ENCODE data around the gene LAGE3. TPM values are rescaled to one million over a fixed set of nuclear protein-coding genes. Genes with fewer than 3 reads are reported as not detected.

Gene LAGE3
- total RNA-seq, 1 experiment from 2014 or later: 175 TPM

GRCh38 chrX:154484255-154485149, 5.4 kb upstream of the LAGE3 start:
- intact Hi-C loops (cut with micrococcal nuclease; ENCODE audit: unreplicated experiment): no loop called here

DNA sequence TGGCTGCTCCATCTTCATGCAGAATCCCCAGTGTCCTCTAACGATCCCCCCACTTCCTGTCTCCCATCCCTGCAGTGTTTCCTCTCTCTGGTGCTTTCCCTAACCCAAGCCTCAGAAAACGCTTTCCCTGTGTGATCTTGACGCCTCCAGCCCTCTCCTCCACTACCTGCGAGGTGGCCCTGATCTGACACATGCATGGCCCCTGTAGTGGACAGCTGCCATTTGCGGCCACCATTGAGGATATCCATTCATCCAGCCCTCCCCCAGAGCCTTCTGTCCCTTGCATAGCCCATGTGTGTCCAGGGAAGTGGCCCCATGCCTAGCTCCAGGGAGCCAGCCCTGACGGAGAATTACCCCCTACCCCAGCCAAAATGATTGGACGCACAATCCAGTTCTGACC, 4.2 kb upstream of the LAGE3 start:
- TF ChIP-seq TCF7L2 (IDR thresholded peaks at IDR 0.05; ENCODE audit: low read depth, low read length): no peak
- TF ChIP-seq, protein P1, sequence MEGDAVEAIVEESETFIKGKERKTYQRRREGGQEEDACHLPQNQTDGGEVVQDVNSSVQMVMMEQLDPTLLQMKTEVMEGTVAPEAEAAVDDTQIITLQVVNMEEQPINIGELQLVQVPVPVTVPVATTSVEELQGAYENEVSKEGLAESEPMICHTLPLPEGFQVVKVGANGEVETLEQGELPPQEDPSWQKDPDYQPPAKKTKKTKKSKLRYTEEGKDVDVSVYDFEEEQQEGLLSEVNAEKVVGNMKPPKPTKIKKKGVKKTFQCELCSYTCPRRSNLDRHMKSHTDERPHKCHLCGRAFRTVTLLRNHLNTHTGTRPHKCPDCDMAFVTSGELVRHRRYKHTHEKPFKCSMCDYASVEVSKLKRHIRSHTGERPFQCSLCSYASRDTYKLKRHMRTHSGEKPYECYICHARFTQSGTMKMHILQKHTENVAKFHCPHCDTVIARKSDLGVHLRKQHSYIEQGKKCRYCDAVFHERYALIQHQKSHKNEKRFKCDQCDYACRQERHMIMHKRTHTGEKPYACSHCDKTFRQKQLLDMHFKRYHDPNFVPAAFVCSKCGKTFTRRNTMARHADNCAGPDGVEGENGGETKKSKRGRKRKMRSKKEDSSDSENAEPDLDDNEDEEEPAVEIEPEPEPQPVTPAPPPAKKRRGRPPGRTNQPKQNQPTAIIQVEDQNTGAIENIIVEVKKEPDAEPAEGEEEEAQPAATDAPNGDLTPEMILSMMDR (IDR thresholded peaks at IDR 0.05): no peak
- no peak for TF ChIP-seq REST (IDR thresholded peaks at IDR 0.05; ENCODE audit: insufficient read depth in 1 of 2, low read depth in 2 of 2, low read length in 1 of 2)
- TF ChIP-seq POLR2AphosphoS5 (IDR thresholded peaks at IDR 0.05; ENCODE audit: low read depth, low read length): no peak
- TF ChIP-seq SIN3A (IDR thresholded peaks at IDR 0.05; ENCODE audit: borderline replicate concordance, insufficient read depth, low read depth, low read length): no peak
- Histone ChIP-seq H3K27me3 (ENCODE audit: control insufficient read depth, insufficient read depth, low read length) (no peaks in the 10 kb centered on the region), H3K4me3 (ENCODE audit: low read depth in 2 of 2, low read length in 2 of 2) (no peak overlapping the region), H3K36me3 (ENCODE audit: control insufficient read depth, insufficient read depth, low read length) (no peaks in the 10 kb centered on the region), H3K4me1 (ENCODE audit: control insufficient read depth, insufficient read depth, low read length) (peaks cover 23% of the 10 kb centered on the region), H3K9me3 (ENCODE audit: control insufficient read depth, insufficient read depth, low read depth, low read length) (no peaks in the 10 kb centered on the region), H3K27ac (ENCODE audit: low read length) (no peak overlapping the region)
- BruUV-seq (replicated peaks): no TSS peak
- intact Hi-C loops (cut with micrococcal nuclease; ENCODE audit: unreplicated experiment): no loop called here
- in situ Hi-C loops (cut with HindIII; ENCODE audit: low pct_unique_long_range_greater_than_20kb, low sequenced_read_pairs): no loop called here
- no peak for DNase-seq (ENCODE audit: low read depth, low spot score)
- ChIA-PET POLR2A (no interaction called here), CTCF (no interaction called here)
- no peak for ATAC-seq

More at GRCh38 chrX:154484255-154485149, 5.4 kb upstream of the LAGE3 start:
- ATAC-seq: no peak
- TF ChIP-seq SIN3A (IDR thresholded peaks at IDR 0.05; ENCODE audit: borderline replicate concordance, insufficient read depth, low read depth, low read length): no peak
- TF ChIP-seq REST (IDR thresholded peaks at IDR 0.05; ENCODE audit: insufficient read depth in 1 of 2, low read depth in 2 of 2, low read length in 1 of 2): no peak
- TF ChIP-seq, protein P1 (IDR thresholded peaks at IDR 0.05): no peak
- no peak for TF ChIP-seq TCF7L2 (IDR thresholded peaks at IDR 0.05; ENCODE audit: low read depth, low read length)
- TF ChIP-seq POLR2AphosphoS5 (IDR thresholded peaks at IDR 0.05; ENCODE audit: low read depth, low read length): no peak
- POLR2A ChIA-PET: no interaction called here
- Histone ChIP-seq H3K9me3 (ENCODE audit: control insufficient read depth, insufficient read depth, low read depth, low read length) (no peaks in the 10 kb centered on the region), H3K36me3 (ENCODE audit: control insufficient read depth, insufficient read depth, low read length) (no peaks in the 10 kb centered on the region), H3K4me3 (ENCODE audit: low read depth in 2 of 2, low read length in 2 of 2) (no peak overlapping the region), H3K4me1 (ENCODE audit: control insufficient read depth, insufficient read depth, low read length) (peaks cover 24% of the 10 kb centered on the region), H3K27me3 (ENCODE audit: control insufficient read depth, insufficient read depth, low read length) (no peaks in the 10 kb centered on the region), H3K27ac (ENCODE audit: low read length) (no peak overlapping the region)
- CTCF ChIA-PET: no interaction called here
- TSS peak; percentile 28 for BruUV-seq (replicated peaks)
- in situ Hi-C loops (cut with HindIII; ENCODE audit: low pct_unique_long_range_greater_than_20kb, low sequenced_read_pairs): no loop called here
- DNase-seq (ENCODE audit: low read depth, low spot score): no peak
